KMS-11 (cell line): ENCODE results near the gene LITAF.

Experiments
- H2AFZ ChIP-seq: fragments of 200-600 bp; sonication (generic); 2 replicates; pipeline ENCODE4 v1.6.1; 2016; ENCODE audit warnings: antibody characterized with exemption, mixed run types, low read depth
- H3K27ac ChIP-seq: fragments of 200-600 bp; sonication (generic); 2 replicates; pipeline ENCODE4 v1.6.1; 2016; ENCODE audit warnings: mild to moderate bottlenecking, mixed run types
- H3K27me3 ChIP-seq: fragments of 200-600 bp; sonication (generic); 2 replicates; pipeline ENCODE4 v1.6.1; 2017; ENCODE audit warnings: mild to moderate bottlenecking, low read depth, mixed run types, moderate library complexity; ENCODE audit not compliant: insufficient read depth
- H3K36me3 ChIP-seq: fragments of 200-600 bp; sonication (generic); 2 replicates; pipeline ENCODE4 v1.6.1; 2017; ENCODE audit warnings: mild to moderate bottlenecking, mixed run types; ENCODE audit not compliant: insufficient read depth
- H3K4me1 ChIP-seq: fragments of 200-600 bp; sonication (generic); 2 replicates; pipeline ENCODE4 v1.6.1; 2016; ENCODE audit warnings: mild to moderate bottlenecking, low read depth, mixed run types; ENCODE audit not compliant: poor library complexity, severe bottlenecking
- H3K4me2 ChIP-seq: fragments of 200-600 bp; sonication (generic); 2 replicates; pipeline ENCODE4 v1.7.0; 2016; ENCODE audit warnings: mild to moderate bottlenecking, mixed run types
- H3K4me3 ChIP-seq: fragments of 200-600 bp; sonication (generic); IDR thresholded peaks from 2 replicates; pipeline ENCODE4 v1.6.1; 2017; ENCODE audit warnings: low read depth, low read length, mixed read lengths; ENCODE audit not compliant: insufficient read depth
- H3K79me2 ChIP-seq: fragments of 200-600 bp; sonication (generic); 2 replicates; pipeline ENCODE4 v1.6.1; 2016; ENCODE audit warnings: low read depth, mixed run types; ENCODE audit not compliant: insufficient read depth
- H3K9ac ChIP-seq: fragments of 200-600 bp; sonication (generic); 2 replicates; pipeline ENCODE4 v1.6.1; 2016; ENCODE audit warnings: mild to moderate bottlenecking, mixed run types
- H4K20me1 ChIP-seq: fragments of 200-600 bp; sonication (generic); 2 replicates; pipeline ENCODE4 v1.6.1; 2016; ENCODE audit warnings: mild to moderate bottlenecking, mixed run types; ENCODE audit not compliant: insufficient read depth
- TF ChIP-seq, protein P1 (sequence below): fragments of 200-600 bp; sonication (generic); conservative IDR thresholded peaks from 2 replicates; pipeline ENCODE4 v1.6.1; 2017; ENCODE audit warnings: low read depth, mild to moderate bottlenecking, antibody characterized with exemption, low read length, moderate library complexity, mixed read lengths

The LITAF gene

DNA sequence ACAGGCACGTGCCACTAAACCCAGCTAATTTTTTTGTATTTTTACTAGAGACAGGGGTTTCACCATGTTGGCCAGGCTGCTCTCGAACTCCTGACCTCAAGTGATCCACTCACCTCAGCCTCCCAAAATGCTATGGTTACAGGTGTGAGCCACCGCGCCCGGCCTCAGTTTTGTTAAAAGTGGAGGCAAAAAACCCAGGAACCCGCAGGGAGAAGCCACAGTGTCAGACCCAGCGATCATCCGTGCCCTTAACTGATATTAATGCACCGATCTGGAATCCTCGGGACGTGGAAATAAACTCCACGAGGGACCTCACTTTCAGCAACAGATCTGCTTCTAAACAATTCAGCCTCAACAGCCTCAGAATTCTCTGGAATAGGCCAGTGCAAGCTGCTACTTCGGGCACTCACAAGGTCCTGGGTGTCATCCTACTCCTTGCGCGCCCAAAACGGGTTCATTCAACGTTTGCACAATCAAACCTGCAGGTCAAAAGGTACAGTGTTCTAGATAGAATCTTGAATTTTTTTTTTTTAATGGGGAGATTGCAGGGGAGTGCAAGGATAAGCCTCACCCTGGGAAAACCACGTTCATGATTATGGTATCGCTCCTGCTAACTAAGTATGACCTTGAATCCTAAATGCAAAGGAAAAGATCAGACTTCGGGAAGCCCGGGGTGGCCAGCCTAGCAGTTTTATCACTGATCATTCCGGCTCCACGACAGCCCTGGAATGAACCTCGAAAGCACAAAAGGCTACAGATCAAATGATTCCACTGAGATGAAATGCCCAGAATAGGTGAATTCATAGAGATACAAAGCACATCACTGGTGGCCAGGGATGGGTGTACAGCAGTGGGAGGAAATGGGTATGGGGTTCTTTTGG is 22.4 kb downstream of the LITAF start:
- no peak overlapping the region for H3K27ac ChIP-seq
- H3K9ac ChIP-seq = no peak overlapping the region
- H3K79me2 ChIP-seq = no peaks in the 10 kb centered on the region; the same call in 1 of the 2 replicates

DNA sequence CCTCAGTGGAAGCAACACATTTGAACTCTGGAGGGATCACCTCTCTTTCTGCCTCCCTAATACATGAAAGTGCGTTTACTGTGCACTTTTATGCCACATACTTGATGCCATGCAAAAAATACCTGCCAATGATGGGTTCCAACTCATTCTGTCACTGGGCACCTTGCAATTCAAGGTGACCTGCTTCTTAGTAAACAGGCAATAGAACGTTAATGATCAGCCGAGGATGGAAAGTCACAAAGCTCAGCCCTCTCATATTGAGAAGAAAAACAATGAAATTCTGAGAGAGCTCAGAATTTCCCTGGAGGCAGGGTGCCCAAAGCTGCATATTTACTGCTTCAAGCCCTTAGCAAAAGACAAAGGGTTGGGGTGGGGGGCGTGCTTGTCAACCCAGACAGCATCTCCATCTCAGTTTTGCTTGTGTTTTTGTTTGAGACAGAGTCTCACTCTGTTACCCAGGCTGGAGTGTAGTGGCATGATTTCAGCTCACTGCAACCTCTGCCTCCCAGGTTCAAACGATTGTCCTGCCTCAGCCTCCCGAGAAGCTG is 23.2 kb downstream of the LITAF start:
- no peaks in the 10 kb centered on the region for H3K4me1 ChIP-seq
- H3K27ac ChIP-seq = no peak overlapping the region
- H3K4me2 ChIP-seq = no peak overlapping the region

More for the DNA sequence above, 22.4 kb downstream of the LITAF start:
- no peaks in the 10 kb centered on the region for H4K20me1 ChIP-seq
- H2AFZ ChIP-seq = no peak overlapping the region
- no peaks in the 10 kb centered on the region; the same call in 1 of the 2 replicates for H3K27me3 ChIP-seq
- H3K4me2 ChIP-seq = no peak overlapping the region
- TF ChIP-seq, protein P1, sequence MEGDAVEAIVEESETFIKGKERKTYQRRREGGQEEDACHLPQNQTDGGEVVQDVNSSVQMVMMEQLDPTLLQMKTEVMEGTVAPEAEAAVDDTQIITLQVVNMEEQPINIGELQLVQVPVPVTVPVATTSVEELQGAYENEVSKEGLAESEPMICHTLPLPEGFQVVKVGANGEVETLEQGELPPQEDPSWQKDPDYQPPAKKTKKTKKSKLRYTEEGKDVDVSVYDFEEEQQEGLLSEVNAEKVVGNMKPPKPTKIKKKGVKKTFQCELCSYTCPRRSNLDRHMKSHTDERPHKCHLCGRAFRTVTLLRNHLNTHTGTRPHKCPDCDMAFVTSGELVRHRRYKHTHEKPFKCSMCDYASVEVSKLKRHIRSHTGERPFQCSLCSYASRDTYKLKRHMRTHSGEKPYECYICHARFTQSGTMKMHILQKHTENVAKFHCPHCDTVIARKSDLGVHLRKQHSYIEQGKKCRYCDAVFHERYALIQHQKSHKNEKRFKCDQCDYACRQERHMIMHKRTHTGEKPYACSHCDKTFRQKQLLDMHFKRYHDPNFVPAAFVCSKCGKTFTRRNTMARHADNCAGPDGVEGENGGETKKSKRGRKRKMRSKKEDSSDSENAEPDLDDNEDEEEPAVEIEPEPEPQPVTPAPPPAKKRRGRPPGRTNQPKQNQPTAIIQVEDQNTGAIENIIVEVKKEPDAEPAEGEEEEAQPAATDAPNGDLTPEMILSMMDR = no peak
- H3K36me3 ChIP-seq = no peaks in the 10 kb centered on the region
- H3K4me1 ChIP-seq = no peaks in the 10 kb centered on the region
- no peak overlapping the region for H3K4me3 ChIP-seq

DNA sequence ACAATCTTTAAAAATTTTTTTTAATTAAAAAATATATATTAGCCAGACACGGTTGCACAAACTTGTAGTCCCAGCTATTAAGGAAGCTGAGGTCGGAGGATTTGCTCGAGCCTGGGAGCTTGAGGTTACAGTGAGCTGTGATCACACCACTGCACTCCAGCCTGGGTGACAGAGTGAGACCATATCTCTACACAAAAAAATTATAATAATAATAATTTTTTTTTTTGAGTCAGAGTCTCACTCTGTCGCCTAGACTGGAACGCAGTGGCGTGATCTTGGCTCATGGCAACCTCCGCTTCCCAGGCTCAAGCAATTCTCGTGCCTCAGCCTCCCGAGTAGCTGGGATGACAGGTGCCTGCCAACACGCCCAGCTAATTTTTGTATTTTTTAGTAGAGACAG is 23.8 kb downstream of the LITAF start:
- H3K4me1 ChIP-seq = peaks cover 6% of the 10 kb centered on the region
- H3K27me3 ChIP-seq = no peaks in the 10 kb centered on the region; the same call in 1 of the 2 replicates
- H3K79me2 ChIP-seq = no peaks in the 10 kb centered on the region; the same call in 1 of the 2 replicates
- H3K4me2 ChIP-seq = no peak overlapping the region
- no peak overlapping the region for H2AFZ ChIP-seq
- H3K27ac ChIP-seq = no peak overlapping the region
- no peaks in the 10 kb centered on the region for H3K36me3 ChIP-seq
- TF ChIP-seq, protein P1 = no peak
- no peak overlapping the region for H3K9ac ChIP-seq
- H3K4me3 ChIP-seq = no peak overlapping the region
- H4K20me1 ChIP-seq = no peaks in the 10 kb centered on the region

More for the DNA sequence above, 23.2 kb downstream of the LITAF start:
- Histone ChIP-seq H3K79me2 (no peaks in the 10 kb centered on the region; the same call in 1 of the 2 replicates), H3K36me3 (no peaks in the 10 kb centered on the region), H4K20me1 (no peaks in the 10 kb centered on the region), H3K27me3 (no peaks in the 10 kb centered on the region; the same call in 1 of the 2 replicates), H2AFZ (no peak overlapping the region), H3K4me3 (no peak overlapping the region), H3K9ac (no peak overlapping the region)
- TF ChIP-seq, protein P1 = no peak

DNA sequence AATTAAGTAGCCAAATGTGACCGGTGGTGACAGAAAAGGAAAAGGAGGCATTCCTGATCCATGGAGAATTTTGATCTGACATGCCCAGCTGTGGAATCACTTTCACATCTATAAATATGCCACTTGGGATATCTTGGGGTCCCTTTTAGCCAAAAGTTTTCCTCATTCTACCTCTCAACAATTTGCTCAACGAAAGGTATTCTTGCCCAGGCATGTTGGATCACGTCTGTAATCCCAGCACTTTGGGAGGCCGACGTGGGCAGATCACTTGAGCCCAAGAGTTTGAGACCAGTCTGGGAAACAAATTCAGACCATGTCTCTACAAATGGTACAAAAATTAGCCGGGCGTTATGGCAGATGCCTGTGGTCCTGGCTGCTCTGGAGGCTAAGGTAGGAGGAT is 24.3 kb downstream of the LITAF start:
- Histone ChIP-seq H3K27ac (no peak overlapping the region), H3K79me2 (no peaks in the 10 kb centered on the region; the same call in 1 of the 2 replicates), H3K9ac (no peak overlapping the region), H3K27me3 (no peaks in the 10 kb centered on the region; the same call in 1 of the 2 replicates), H3K36me3 (no peaks in the 10 kb centered on the region), H3K4me3 (no peak overlapping the region), H3K4me1 (peaks cover 11% of the 10 kb centered on the region), H2AFZ (no peak overlapping the region), H4K20me1 (no peaks in the 10 kb centered on the region), H3K4me2 (no peak overlapping the region)
- TF ChIP-seq, protein P1 = no peak
